GM12891 (cell line): ENCODE results near the gene USF2. TPM values are rescaled to one million over a fixed set of nuclear protein-coding genes. Genes with fewer than 3 reads are reported as not detected.
A peak's percentile ranks its signal among the peaks of the same experiment; 100 is the strongest.
"Not testable (repeated sequence)": the region's sequence is repeated elsewhere in the genome, so short reads cannot be mapped to it uniquely, and the experiment has no call there.

Source experiments
- DNase-seq: peaks from one replicate; pipeline ENCODE4 v3.0.0; 2011; ENCODE audit warnings: low spot score; ENCODE audit not compliant: insufficient read length
- FAIRE-seq: peaks from 2 replicates; lab custom pipeline; 2011; peaks lifted over from hg19 to GRCh38; lab: Jason Lieb, UNC
- PAX5 ChIP-seq: IDR thresholded peaks from 2 replicates; pipeline ENCODE4 v1.6.1; 2011; ENCODE audit warnings: low read length, moderate library complexity, mild to moderate bottlenecking; ENCODE audit not compliant: insufficient read depth, severe bottlenecking
- POLR2A ChIP-seq: IDR thresholded peaks from 2 replicates; pipeline ENCODE4 v1.6.1; 2011; ENCODE audit warnings: low read depth, low read length, control low read depth
- POLR2AphosphoS5 ChIP-seq: IDR thresholded peaks from 2 replicates; pipeline ENCODE4 v1.6.1; 2011; ENCODE audit warnings: low read depth, low read length, control low read depth
- POU2F2 ChIP-seq: IDR thresholded peaks from 2 replicates; pipeline ENCODE4 v1.6.1; 2011; ENCODE audit warnings: low read depth, mild to moderate bottlenecking, control low read depth, low read length, moderate library complexity
- SPI1 ChIP-seq: IDR thresholded peaks from 2 replicates; pipeline ENCODE4 v1.6.1; 2011; ENCODE audit warnings: low read depth, low read length, control low read depth
- TAF1 ChIP-seq: IDR thresholded peaks from 2 replicates; pipeline ENCODE4 v1.6.1; 2011; ENCODE audit warnings: low read depth, low read length, control low read depth
- polyA plus RNA-seq: library from polyadenylated mRNA; unstranded; fragments of >200 nt; gene quantifications from one replicate; pipeline ENCODE4 v1.2.1, GENCODE V29; 2012; ENCODE audit warnings: low read depth, missing spikeins, inconsistent platforms; ENCODE audit not compliant: missing spikeins

Gene USF2, protein sequence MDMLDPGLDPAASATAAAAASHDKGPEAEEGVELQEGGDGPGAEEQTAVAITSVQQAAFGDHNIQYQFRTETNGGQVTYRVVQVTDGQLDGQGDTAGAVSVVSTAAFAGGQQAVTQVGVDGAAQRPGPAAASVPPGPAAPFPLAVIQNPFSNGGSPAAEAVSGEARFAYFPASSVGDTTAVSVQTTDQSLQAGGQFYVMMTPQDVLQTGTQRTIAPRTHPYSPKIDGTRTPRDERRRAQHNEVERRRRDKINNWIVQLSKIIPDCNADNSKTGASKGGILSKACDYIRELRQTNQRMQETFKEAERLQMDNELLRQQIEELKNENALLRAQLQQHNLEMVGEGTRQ
- polyA plus RNA-seq = 109 TPM

DNA sequence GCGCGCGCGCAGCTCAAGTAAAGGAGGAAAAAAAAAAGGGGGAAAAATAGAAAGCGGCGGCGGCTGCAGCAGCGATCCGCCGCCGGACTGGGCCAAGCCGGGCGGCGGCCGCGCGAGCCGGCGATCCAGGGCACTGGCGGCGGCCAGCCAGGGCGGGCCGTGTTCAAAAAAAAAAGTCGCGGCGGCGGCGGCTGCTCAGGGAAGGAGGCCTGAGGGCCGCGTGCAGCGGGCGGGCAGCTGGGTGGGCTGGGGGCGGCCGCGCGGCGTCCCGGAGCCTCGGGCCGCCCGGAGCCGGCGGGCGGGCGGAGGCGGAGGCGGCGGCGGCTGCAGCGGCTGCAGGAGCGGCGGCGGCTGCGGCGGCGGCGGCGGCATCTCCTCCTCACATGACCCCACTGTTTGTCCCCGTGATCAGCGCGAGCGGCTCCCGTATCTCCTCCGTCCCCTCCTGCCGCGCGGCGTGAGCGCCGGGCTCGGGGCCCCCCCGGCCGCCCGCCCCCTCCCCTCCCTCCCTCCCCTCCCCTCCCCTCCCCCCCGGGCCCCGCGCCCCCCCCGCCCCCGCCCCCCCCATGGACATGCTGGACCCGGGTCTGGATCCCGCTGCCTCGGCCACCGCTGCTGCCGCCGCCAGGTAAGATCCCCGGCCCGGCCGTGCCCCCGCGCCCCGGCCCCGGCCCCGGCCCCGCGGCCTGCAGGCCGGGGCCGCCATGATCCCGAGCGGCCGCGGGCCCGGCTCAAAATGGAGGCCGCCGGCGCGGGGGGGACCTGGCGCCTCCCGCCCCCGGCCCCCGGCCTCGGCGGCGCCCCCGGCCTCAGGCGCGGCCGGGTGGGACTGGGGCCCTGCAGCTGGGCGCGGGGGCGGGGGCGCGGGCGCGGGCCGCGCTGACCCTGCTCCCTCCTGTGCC, at the start of gene USF2:
USF2 (plus strand) TSS at position 427 of the 902 bp plus-strand sequence; CDS start at position 567, 140 bp downstream.
- TF ChIP-seq SPI1 (no peak), PAX5 (no peak), POU2F2 (no peak), TAF1 (no peak), POLR2A (no peak), POLR2AphosphoS5 (no peak)
- no peak for FAIRE-seq
- DNase-seq = peak; percentile 78

DNA sequence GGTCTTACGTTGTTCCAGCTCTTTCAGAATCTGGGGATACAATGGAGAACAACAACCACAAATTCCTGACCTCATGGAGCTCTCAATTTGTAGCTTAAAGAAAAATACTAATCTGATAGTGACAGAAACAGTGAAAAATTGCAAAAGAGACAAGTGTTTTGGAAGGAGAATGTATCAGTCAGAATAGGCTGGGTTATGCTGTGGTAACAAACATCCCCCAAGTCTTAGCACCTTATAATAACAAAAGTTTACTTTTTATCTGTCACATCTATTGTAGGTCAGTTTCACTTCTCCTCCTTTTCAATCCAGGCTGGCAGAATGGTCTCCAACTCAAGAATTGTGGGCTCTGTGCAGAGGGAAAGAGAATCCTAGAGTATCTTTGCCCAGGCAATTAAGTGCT, 49.8 kb upstream of the USF2 start:
- TF ChIP-seq POLR2AphosphoS5 = no peak
- no peak for TF ChIP-seq TAF1
- TF ChIP-seq POU2F2 = no peak
- no peak for TF ChIP-seq POLR2A
- TF ChIP-seq PAX5 = no peak
- no peak for DNase-seq
- FAIRE-seq = no peak

DNA sequence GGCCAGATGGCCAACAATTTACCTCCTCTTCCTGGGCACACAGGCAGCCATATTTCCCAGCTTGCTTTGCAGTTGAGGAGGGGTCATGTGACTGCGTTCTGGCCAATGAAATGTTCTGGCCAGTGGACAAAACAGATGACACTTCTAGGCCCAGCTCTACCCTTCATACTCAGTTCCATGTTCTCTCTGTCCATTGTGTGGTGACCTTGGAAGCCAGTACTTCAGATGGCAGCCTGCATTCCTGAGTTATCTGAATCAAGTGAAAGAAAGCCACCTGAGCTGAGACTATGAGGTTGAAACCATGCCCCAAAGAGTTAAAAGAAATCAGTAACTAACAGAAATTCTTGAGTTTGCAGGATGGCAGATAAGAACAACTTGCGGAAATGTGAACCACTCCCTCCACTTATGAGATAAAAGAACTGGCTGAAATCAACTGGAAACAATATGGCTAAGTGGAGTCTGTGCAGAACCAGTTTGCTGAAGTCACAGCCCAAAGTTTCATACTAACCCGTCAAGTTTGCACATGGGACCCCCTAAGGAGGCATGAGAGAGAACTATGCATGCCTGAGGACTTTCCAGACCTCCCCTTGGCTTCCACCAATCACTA, 48.3 kb upstream of the USF2 start:
- DNase-seq = no peak
- FAIRE-seq = no peak
- TF ChIP-seq POU2F2 (no peak), POLR2AphosphoS5 (no peak), POLR2A (no peak), SPI1 (no peak), TAF1 (no peak), PAX5 (no peak)

DNA sequence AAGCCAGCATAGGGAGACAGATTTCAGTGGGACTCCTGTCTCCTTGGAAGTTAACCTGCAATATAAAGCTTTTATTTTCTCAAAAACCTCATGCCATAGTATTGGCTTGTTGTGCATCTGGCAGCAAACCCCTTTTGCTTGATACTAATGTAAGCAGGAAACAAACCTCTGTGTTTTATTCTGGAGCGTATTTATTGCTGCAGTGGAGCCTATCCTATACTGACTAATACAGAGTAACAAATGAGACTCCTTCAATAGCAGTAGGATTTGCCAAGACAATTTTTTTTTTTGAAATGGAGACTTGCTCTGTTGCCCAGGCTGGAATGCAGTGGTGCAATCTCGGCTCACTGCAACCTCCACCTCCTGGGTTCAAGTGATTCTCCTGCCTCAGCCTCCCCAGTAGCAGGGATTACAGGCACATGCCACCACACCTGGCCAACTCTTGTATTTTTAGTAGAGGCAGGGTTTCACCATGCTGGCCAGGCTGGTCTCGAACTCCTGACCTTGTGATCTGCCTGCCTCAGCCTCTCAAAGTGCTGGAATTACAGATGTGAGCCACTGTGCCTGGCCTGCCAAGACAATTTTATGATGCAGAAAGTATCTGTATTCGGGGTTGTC, 47.7 kb upstream of the USF2 start:
- DNase-seq = not testable (repeated sequence)

DNA sequence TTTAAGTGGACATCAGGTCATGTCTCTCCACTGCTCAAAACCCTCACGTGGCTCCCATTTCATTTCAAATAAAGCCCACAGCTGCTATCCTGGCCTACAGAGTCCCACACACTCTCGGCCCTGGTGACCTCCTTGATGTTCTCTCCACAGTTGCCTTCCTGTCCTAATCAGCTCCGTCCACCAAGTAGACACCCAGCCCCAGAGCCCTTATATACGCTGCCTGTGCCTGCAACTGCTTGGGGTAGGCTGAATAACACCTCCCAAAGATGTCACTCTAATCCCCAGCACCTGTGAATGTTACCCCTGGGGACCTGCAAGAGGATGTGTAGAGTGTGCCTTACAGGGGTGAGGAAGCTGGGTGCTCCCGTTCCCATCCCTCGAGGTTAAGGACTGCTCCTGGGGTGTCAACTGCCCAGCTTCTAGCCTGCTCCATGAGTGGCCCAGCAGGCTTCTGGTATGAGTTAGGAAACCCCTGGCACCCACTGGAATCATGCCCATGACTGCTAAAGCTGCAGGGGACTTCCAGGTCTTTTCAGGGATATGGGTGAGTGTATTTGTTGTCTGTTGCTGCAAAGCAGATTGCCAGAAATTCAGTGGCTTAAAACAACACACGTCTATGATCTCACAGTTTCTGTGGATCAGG, 46.3 kb upstream of the USF2 start:
- FAIRE-seq = no peak
- DNase-seq = no peak
- TF ChIP-seq SPI1 = no peak
- TF ChIP-seq POLR2AphosphoS5 = no peak
- TF ChIP-seq POU2F2 = no peak
- TF ChIP-seq PAX5 = no peak
- no peak for TF ChIP-seq TAF1
- no peak for TF ChIP-seq POLR2A

More for the DNA sequence above, 47.7 kb upstream of the USF2 start:
- not testable (repeated sequence) for FAIRE-seq

DNA sequence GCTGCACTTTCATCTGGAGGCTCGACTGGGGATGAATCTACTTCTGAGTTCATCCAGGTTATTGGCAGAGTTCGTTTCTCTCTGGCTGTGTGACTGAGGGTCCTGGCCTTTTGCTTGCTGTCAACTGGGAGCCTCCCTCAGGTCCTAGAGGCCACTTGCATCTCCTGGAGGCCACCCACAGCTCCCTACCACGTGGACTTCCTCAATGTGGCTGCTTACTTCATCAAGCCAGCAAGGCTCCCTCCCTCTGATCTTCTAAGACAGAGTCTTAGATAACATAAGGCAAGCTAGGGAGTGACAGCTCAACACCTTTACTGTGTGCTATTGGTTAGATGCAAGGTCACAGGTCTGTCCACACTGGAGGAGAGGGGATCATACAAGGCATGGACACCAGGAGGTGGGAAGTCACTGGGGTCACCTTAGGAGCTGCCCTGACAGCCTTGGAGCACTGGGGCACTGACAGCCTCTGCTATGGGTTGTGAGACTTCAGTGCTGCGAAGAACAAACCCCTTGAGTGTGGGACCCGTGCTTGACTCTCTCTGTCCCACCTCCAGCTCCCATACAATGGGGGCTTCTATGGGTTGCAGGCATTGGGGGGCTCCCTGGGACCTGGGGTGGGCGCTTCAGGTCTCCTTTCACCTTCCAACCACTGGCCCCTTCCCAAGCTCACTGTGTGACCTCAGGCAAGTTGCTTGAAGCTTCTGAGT, 45.5 kb upstream of the USF2 start:
- FAIRE-seq (no peak), DNase-seq (no peak)
- TF ChIP-seq PAX5 = no peak
- TF ChIP-seq SPI1 = no peak
- no peak for TF ChIP-seq TAF1
- TF ChIP-seq POLR2A = no peak
- no peak for TF ChIP-seq POLR2AphosphoS5
- TF ChIP-seq POU2F2 = no peak

DNA sequence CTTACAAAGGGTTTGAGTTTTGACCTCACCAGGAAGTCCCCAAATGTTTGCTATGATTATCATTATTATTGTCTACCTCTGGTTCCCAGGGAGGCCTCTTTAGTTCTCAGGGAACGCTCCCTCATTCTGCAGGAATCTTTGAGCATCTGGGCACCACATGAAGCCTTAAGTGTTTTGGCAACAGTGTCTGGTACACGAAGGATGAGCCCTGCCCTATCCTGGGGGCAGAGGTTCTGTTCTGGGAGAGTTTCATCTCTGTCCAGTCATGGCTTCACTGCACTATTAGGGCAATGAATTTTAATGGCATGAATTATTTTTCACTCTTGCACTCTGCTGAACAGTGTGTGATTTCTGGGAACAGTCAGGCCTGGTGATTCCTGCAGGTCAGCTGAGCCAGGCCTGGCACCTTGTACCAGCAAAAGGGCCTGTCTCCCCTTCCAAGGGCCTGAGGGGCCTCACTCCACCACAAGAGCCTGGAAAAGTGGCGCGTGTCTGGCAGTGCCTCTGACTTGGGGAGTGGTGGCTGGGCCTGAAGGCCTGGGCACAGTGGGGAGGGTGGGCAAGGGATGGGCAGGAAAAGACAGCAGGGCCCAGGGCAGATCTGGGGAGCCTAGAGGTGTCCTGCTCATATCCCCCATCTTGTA, 44.8 kb upstream of the USF2 start:
- FAIRE-seq (no peak), DNase-seq (no peak)
- no peak for TF ChIP-seq PAX5
- no peak for TF ChIP-seq POLR2A
- TF ChIP-seq POLR2AphosphoS5 = no peak
